ENCODE measurements around the gene ITGA8.

ITGA8 gene

DNA sequence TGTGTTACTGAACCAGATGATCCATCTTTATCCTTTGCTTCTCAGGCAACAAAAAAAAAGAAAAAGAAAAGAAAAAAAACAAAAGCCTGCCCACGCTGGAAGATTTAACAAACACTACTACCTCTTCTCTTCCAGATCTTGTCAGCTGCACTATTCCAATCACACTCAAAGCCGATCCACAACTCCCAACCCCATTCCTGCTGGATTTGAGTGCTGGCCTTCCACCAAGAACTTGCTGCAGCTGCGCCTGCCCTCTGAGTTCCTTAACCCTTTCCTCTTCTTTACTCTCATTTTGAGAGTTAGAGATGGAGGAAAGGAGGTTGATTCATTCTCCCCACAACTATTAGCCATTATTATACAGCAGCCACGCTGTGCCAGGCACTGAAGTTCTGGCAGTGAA is 16.0 kb upstream of the ITGA8 start:
- DNase-seq (ENCODE audit: low spot score), result no peak

DNA sequence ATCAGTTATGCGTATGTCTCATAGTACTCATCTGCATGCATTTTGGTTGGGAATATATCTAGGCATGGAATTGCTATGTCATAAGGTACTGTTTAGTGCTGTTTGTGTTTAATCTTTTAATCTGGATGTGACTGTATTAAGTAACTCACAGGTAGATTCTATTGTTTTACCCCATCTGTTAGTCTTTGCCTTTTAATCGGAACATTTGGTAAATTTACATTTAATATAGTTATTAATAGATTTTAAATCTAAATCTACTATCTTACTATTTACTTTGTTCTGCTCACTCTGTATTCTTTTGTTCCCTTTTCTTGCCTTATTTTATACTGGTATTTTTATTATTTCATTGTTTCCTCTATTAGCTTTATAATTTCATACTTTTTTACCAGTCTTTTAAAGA is 10.6 kb upstream of the ITGA8 start:
- DNase-seq (ENCODE audit: low spot score), result no peak

DNA sequence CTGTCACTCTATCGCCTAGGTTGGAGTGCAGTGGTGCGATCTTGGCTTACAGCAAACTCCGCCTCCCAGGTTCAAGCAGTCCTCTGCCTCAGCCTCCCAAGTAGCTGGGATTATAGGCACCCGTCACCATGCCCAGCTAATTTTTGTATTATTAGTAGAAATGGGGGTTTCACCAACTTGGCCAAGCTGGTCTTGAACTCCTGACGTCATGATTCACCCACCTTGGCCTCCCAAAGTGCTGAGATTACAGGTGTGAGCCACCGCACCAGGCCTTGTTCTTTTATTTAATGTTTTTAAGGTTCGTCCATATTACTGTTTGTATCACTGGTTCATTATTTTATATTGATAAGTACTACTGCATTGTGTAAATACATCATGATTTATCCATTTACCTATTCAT is 10.2 kb upstream of the ITGA8 start:
- no peak for DNase-seq (ENCODE audit: low spot score)

DNA sequence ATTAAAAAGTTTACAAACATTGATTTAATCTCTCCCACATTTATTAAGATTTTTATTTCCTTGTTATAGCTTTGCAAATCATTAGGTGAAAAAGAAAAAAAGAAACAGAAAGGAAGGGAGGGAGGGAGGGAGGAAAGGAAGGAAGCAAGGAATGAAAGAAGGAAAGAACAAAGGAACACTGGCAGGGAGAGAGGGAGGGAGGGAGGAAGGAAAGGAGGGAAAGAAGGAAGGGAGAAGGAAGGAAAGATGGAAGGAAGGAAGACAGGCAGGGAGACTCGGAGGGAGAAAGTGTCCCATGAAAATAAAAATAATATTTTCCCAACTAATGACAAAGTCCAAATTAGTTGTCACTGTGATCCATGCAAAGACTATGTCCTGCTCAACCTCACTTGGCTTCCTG is 6.3 kb upstream of the ITGA8 start:
- no peak for DNase-seq (ENCODE audit: low spot score)

DNA sequence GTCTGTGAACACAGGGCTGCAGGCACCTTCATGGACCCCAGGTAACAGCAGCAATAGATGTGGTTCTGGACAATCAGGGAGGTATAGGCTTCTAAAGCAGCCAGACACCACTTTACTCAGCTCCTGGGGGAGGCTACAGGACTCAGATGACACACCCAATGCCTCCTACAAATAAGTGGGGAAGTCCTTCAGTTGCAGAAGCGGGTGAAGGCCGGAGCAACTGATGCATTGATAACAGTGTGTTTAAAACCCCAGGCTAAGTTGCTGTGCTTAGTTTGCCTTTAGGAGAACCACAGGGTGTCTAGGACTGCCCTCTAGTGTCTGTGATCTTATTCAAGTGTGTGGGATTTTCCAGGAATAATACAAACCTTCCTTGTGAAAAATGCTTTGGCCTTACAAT is 5.9 kb upstream of the ITGA8 start:
- DNase-seq (ENCODE audit: low spot score), result peak; percentile 76

DNA sequence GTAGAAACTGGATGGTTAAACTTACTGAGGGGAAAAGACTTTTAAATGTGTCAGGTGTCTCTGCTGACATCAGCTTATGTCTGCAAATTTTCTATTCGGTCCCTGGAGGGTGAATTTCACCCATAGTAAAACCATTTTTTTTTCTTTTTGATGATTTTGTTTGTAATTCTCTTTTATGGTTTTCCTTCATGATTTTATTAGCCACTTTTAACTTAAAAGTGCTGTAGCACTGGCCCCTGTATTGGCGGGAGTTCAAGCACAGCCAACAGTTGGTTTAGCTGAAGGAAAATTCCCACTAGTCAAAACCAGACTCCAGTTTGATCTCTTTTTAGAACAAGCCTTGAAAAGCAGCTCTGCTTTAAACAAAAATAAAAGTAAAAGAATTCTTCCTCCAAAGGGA is 5.0 kb upstream of the ITGA8 start:
- DNase-seq (ENCODE audit: low spot score), result no peak

DNA sequence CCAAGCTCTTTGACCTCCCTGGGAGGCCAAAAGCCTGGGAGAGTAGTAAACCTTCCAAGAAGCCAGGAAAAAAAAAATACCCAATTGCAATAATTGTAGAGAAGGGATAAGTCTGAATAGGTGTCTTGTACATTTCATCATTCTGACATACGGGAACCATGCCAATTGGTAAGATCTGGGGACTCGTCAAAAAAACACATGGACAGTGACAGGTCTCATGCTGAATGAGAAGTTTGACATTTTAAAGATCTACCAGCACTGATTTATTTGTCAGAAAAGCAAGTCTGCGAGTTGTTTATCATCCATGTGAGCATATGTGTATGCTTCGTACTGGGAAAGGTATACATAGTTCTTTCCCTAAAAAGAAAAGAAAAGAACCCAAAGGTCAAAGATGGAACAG is 4.1 kb upstream of the ITGA8 start:
- no peak for DNase-seq (ENCODE audit: low spot score)

DNA sequence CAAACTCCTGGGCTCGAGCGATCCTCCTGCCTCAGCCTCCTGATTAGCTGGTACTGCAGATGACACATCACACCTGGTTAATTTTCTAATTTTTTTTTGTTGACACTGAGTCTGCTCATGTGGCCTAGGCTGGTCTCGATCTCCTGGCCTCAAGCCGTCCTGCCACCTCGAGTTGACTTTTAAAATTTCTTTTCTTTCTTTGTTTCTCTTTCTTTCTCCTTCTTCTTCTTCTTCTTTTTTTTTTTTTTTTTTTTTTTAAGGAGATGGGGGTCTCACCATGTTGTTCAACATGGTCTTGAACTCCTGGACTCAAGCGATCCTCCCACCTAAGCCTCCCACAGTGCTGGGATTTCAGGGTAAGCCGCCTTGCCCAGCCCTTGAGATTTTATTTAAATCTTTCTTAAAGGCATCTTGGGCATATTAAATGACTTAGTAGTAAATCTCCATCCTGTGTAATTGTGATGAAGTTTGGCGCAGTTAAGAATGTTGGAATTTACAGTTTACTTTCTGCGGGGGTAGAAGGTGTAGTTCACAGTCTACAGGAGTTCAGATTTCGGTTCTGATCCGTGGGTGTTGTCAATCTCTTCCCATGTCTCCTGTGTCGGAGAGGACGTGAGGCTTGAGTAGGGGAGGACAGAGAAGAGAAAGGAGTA is 1.0 kb upstream of the ITGA8 start:
- DNase-seq (ENCODE audit: low spot score), result no peak

DNA sequence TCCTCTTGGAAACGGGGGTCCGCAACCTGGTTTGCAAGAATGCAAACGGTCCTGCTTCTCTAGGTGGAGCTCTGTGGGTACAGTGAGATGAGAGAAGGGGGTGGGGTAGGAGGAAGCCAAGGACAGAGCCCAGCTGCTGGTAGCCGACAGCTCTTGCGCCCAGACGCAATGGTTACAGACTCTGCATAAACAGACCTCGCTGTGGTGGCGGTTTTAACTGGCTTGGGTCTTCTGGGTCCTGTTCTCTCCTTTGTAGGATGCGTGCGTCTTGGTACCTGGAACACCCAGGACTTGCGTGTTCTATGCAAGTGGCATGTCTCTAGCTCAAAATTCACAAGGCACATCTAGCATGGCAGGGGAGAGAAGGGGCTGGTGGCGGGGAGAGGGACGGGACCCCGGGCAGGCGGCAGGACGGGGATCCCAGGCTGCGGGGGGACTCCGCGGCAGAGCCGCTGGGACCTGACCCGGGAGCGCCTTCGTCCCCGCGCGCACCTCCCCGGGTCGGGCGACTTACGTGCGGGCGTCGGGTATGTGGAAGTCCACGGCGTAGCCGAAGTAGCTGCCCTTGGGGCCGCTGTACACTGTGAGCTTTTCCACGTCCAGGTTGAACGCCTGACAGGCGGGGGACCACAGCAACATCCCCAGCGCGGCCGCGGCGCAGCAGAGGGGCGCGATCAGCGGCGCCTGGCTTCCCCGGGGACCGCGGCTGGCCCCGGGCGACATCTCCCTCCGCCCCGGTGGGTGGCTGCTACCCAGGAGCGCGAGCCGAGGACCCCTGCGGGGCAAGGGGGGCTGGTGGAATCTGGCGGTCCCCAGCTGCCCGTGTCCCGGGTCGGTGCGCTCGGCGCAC is 448 bp downstream of the ITGA8 start:
- DNase-seq (ENCODE audit: low spot score), result peak; percentile 36

DNA sequence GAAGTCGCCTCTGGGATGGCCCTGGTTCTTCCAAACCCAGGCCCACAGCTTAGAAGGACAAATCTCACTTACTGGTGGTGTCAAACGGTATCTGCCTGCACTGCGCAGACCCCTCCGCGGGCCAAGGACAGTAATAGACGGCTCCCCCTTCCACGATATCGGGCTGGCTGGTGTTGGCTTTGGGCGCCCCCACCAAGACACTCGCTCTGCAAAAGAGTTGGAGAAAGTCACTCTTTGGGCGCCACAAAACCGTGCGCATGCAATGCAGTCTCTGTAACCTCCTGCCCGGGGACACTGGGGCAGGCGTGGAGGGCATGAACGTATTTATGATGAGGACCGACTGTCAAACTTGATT is 1.1 kb downstream of the ITGA8 start:
- no peak for DNase-seq (ENCODE audit: low spot score)

DNA sequence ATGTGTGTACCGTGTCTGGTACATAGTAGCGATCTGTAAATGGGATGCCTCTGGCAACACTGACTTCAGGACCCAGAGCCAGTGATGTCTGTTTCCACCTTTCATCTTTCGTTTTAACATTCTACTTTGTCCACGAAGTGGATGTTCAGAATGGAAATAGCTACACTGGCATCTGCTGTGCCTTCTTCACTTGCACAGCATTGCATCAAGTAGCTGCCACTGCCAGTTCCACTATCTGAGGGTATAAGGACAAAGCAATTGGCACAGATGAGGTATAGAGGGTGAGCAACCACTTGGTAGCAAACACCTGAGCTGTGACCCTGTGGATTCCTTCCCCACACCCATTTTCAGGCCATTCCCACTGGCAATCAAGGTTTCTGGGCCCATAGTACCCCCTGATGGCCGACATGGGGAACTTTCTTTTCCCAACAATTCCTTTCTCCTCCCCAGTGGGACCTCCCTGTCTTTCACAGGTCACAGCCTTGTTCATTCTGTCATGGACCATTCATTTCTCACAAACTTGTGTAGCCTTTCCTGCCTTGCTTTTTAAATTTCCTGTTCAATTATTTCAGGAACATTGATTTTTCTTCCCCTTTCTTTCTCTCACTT is 4.0 kb downstream of the ITGA8 start:
- DNase-seq (ENCODE audit: low spot score), result peak; percentile 63

DNA sequence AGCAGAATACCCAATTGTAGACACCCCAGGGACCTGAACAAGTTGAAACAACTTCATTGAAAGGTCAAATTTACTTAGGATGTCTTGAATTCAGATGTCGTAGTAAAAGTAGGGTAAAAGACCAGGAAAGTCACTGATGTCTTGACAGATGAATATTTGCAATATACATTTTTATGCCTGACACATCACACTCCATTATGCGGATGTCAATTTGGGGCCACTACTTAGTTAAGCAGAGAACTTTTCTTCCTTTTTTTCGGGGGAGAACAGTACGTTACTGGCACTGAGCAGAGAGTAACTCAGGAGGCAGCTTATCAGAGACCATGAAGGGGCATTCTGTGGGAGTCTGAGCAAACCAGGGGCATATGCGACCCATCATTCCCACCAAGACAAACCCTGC is 4.9 kb downstream of the ITGA8 start:
- DNase-seq (ENCODE audit: low spot score), result no peak

DNA sequence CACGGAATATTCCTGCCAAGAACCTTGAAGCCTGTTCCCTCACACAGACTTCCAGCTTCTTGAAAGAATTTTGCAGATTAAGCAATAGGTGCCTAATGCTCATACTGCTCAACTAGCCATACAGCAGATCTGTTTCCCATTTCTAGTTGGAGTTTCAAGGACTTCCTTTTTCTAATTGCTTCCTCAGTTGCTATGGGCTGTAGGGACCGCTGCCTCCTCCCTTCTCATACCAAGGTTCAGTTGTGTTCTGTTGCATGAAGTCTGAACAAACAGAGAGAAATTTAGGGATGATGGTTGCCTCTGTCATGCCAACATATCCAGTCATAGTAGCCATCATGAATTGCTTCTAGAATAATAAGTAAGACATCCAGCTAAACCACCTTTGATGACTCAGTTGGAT is 6.8 kb downstream of the ITGA8 start:
- no peak for DNase-seq (ENCODE audit: low spot score)

DNA sequence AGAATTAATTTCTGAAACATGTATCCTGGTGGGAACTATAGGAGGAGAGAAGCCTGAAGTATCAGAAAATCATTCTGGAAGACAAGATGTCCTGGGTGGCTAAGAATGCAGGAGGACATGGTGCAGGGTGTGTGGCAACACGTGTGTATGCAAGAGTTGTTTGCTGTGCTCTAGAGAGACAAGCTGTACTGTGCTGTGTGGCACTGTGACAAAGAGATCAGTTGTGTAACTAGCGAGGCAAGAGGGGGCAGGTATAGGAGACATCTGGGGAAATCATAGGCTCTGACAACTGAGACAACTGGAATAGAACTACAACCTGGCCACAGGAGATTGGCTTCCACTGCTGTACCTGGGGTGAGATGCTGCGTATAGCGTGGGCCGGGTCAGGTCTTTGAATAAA is 9.3 kb downstream of the ITGA8 start:
- no peak for DNase-seq (ENCODE audit: low spot score)

DNA sequence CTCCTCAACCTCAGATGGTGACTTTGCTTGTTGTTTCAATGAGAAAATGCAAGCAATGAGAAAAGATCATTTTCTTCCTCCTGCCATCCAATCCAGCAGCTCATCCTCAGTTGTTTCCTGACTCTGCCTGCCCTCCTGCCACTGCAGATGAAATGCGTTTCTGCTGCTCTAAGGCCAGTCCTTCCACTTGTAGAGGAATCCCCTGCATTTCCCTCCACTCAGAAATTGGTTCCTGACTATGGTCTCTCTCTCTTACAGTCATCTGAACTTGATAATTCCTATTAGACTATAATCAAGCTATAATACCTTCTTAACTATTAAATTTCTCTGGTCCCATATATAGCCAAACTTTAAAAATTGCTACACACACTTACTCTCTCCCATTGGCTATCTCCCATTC is 14.4 kb downstream of the ITGA8 start:
- no peak for DNase-seq (ENCODE audit: low spot score)

DNA sequence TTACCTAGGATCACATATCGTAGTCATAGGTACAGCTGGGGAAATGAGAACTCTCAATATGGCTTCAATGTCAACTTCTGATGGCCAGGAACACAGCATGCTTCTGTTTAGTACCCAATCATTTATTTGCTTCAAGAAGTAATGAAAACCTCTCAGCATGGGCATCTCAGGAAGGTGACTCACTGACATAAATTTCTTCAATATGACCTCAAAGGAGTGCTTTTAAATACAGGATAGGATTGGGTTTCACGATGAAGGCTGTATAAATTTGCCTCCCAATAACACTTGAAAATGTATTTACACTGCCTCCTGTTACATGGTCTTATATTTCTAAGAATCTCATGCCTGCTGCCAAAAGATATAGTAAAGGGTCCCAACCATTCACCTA is 15.1 kb downstream of the ITGA8 start:
- DNase-seq (ENCODE audit: low spot score), result no peak

DNA sequence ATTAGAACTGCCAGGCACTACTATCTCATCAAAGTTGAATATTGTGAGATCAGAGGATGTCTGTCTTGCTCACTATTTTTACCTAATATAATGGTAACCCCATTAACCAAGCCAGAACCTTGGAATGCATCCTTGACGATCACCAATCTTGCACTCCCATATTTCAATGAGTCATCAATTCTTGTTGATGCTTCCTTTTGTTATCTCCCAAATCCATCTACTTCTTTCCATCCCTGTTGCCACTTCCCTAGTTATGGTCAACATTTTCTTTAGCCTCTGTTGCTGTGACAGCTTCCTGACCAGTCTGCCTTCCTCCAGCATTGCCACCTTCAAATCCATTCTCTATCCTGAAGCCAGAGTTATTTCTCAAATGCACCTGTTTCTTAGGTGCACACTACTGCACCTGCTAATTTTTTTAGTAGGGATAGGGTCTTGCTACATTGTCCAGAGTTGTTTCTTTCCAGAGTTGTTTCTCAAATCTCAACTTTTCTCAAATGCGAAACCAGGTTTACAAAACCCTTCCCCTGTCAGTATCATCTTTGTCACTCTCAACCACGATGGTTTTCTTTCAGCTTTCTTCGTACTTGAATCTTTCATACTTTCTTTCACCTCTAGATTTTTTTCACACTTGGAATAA is 15.7 kb downstream of the ITGA8 start:
- no peak for DNase-seq (ENCODE audit: low spot score)

DNA sequence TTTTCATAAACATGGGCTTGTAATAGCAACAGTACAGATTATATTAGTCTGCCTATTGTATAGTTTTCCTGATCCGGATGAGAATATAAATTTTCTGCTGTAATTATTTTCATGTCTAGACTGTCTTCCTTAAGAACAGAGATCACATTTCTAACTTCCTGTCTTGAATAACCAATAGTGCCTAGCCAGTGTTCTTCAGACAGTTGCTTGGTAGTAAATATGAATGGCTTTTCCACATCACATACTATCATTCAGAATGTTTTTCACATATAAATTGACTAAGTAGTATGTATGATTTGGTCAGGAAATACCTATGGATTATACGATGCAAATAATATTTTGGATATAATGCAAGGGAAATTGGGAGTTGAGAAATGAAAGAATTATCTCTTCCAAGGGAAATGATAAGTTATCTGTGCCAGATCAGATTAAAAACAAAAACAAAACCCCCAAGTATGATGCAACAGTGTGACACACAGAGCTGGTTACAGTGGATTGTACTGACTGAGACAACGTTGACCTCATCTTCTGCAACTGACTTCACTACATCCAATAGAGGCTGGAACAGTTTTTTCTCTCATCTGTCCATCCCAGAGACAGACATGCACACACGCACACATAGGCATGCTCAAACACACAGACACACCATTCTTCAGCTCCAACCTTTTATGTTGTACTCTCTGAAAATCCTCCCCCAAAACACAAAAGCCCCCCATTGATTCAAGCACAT is 16.4 kb downstream of the ITGA8 start:
- DNase-seq (ENCODE audit: low spot score), result no peak

DNA sequence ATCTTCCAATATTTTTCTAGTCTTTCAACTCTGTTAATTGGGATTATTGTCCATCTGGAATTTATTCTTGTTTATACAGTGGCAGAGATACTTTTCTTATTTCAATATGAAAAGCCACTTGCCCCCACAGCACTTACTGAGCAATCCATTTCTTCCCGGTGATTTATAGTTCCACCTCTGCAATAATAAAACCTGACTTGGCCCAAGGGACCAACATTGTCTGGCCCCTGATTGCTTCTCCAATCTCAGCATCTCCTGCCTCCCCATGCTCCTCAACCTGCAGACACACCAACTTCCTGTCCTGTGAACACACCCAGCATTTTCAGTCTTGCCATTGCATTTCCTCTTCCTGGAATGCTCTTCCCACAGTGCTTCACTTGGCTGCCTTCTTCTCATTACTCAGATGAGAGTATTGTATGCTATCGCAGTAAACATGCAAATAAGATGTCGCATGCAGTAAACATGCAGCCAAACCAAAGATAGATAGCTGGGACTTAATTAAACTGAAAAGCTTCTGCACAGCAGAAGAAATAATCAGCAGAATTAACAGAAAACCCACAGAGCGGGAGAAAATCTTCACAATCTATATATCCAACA is 19.5 kb downstream of the ITGA8 start:
- no peak for DNase-seq (ENCODE audit: low spot score)

DNA sequence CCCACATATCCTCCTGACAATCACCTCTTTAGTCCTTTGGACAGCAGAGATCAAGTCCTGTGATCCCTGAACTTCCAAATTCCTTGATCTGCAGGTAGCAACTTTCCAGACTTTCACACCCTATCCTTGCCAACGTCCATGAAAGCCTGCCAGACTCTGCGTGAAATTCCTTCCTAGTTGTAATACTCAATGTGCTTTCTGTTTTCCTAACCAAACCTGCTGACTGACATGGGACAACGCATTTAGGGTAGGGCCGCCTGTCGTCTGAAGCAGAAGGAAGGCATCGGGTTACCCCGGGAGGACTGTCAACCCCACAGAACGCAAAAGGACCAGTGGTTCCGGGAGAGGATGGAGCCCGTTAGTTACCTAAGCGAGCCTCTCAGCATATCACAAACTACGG is 23.9 kb downstream of the ITGA8 start:
- no peak for DNase-seq (ENCODE audit: low spot score)

DNA sequence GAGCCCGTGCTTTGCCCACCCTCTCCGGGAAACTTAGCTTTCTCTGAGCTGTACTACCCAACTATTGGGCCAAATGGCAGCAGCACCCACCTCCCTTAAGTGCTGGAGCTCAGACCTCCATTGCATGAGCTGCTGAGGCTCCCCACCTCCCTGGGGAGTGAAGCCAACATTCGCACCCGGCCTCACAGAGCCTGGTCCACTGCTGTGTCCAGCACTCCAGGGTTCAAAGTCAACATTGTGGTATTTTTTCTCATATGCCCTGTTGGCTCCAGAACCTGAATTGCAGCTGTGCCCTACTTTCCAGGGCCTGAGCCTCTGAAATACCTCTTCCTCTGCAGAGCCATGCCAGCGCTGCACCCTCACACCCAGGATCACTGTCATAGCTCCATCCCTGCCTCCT is 29.7 kb downstream of the ITGA8 start:
- no peak for DNase-seq (ENCODE audit: low spot score)

DNA sequence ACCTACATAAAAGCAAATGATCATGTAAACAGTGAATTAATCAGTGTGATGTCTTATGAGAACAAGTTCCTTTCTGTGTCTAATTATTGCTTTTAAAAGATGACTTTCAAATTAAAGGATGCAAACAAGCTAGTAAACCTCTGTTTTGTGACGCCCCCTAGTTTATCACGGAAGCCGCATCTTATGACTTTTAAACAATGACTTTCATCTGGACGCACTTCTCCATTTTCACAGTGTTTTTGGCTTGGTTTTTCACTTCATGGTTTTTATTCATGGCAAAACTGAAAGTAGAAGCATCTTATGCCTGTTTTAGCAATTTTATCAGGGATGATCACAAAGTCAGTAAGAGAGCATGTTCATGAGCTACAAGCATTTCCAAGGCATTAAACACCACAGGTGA is 35.0 kb downstream of the ITGA8 start:
- DNase-seq (ENCODE audit: low spot score), result no peak

Data from AG08396 (cell line).